OCI-LY7 (cell line): ENCODE results near the gene OFD1.

Experiments
- EZH2phosphoT487 ChIP-seq: fragments of 200-600 bp; sonication (generic); IDR thresholded peaks from 2 replicates; pipeline ENCODE4 v1.6.1; 2018; ENCODE audit warnings: low read depth, borderline replicate concordance, mild to moderate bottlenecking, mixed run types, antibody characterized with exemption, low read length, moderate library complexity, mixed read lengths
- TF ChIP-seq, protein P1 (sequence below): fragments of 200-600 bp; sonication (generic); conservative IDR thresholded peaks from 2 replicates; pipeline ENCODE4 v1.5.1; 2014; ENCODE audit warnings: mild to moderate bottlenecking, antibody characterized with exemption, low read length, moderate library complexity, mixed read lengths

DNA sequence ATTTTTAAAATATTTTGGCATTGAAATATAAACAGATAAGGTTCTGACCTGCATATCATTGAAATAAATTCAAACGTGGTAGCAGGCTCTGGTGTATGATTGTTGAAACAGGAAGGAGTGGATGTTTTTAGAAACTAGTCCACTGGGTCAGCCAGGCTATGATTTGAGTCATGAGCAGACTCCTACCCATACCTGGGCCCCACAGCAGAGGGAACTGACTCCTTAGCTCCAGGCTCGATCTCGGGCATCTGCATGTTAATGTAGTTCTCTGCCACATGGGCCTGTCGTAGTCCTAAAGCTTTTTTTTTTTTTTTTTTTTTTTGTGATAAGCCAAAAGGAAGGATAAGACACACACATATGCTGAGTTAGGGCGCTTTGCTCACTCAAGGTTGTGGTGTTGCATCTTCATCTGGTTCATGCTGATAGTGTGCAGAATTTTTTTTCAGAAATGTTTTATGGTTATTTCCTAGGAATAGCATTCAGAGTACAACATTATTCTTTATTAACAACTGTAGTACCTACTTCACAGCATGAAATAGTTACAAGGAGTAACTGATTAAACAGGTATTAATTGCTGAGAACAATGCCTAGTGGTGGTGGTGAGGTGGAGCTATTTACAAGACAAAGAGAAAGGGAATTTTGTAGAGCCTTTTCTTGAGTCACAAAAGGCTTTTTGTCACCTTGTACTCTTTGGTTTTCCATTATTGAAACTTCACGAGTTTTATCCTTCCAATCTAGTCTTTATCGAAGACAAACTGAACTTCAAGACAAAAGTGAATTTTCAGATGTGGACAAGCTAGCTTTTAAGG, 27.3 kb downstream of the OFD1 start:
- TF ChIP-seq, protein P1, sequence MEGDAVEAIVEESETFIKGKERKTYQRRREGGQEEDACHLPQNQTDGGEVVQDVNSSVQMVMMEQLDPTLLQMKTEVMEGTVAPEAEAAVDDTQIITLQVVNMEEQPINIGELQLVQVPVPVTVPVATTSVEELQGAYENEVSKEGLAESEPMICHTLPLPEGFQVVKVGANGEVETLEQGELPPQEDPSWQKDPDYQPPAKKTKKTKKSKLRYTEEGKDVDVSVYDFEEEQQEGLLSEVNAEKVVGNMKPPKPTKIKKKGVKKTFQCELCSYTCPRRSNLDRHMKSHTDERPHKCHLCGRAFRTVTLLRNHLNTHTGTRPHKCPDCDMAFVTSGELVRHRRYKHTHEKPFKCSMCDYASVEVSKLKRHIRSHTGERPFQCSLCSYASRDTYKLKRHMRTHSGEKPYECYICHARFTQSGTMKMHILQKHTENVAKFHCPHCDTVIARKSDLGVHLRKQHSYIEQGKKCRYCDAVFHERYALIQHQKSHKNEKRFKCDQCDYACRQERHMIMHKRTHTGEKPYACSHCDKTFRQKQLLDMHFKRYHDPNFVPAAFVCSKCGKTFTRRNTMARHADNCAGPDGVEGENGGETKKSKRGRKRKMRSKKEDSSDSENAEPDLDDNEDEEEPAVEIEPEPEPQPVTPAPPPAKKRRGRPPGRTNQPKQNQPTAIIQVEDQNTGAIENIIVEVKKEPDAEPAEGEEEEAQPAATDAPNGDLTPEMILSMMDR: no peak
- no peak for TF ChIP-seq EZH2phosphoT487
